GM12878 (cell line): ENCODE measurements around the gene MACROD2.

Source experiments
- CREB1 ChIP-seq: IDR thresholded peaks from 2 replicates; pipeline ENCODE4 v1.6.1; 2012; ENCODE audit warnings: low read depth, mild to moderate bottlenecking, inconsistent platforms
- NR2F1 ChIP-seq: fragments of 450-650 bp; conservative IDR thresholded peaks from 2 replicates; pipeline ENCODE4 v1.6.1; 2017; ENCODE audit warnings: mild to moderate bottlenecking
- NRF1 ChIP-seq: conservative IDR thresholded peaks from 2 replicates; pipeline ENCODE4 v1.6.1; 2011; ENCODE audit warnings: mild to moderate bottlenecking, low read depth, low read length, improper control_type of control experiment
- POLR2A ChIP-seq: IDR thresholded peaks from 2 replicates; pipeline ENCODE4 v1.6.1; 2011; ENCODE audit warnings: low read depth, mild to moderate bottlenecking, low read length
- POLR2AphosphoS2 ChIP-seq: IDR thresholded peaks from 2 replicates; pipeline ENCODE4 v1.6.1; 2011; ENCODE audit warnings: low read depth, mild to moderate bottlenecking, low read length, improper control_type of control experiment, moderate library complexity
- POLR2AphosphoS5 ChIP-seq: IDR thresholded peaks from 2 replicates; pipeline ENCODE4 v1.6.1; 2011; ENCODE audit warnings: mild to moderate bottlenecking, low read length, inconsistent platforms
- TBL1XR1 ChIP-seq: IDR thresholded peaks from 2 replicates; pipeline ENCODE4 v1.6.1; 2012; ENCODE audit warnings: low read depth, low read length, improper control_type of control experiment
- TF ChIP-seq, protein P1 (sequence below), 3 experiments: IDR thresholded peaks in 2 of 3; conservative IDR thresholded peaks in 1 of 3; 2 replicates each; pipeline ENCODE4 v1.5.1; 2011; ENCODE audit warnings: low read depth in 3 of 3, low read length in 3 of 3, mild to moderate bottlenecking in 3 of 3, control low read depth in 2 of 3, moderate library complexity in 2 of 3, inconsistent platforms in 1 of 3, mixed read lengths in 1 of 3; ENCODE audit not compliant: control insufficient read depth in 2 of 3, insufficient read depth in 1 of 3; ENCODE audit errors: extremely low read depth in 1 of 3
- TF ChIP-seq, protein P2 (sequence below): IDR thresholded peaks from 2 replicates; pipeline ENCODE4 v1.6.1; 2011; ENCODE audit warnings: mild to moderate bottlenecking, low read depth, low read length, moderate library complexity; ENCODE audit not compliant: insufficient replicate concordance
- TF ChIP-seq, protein P3 (sequence below): IDR thresholded peaks from 2 replicates; pipeline ENCODE4 v1.6.1; 2011; ENCODE audit warnings: low read depth, mild to moderate bottlenecking, low read length, moderate library complexity, borderline replicate concordance; ENCODE audit errors: extremely low read depth

DNA sequence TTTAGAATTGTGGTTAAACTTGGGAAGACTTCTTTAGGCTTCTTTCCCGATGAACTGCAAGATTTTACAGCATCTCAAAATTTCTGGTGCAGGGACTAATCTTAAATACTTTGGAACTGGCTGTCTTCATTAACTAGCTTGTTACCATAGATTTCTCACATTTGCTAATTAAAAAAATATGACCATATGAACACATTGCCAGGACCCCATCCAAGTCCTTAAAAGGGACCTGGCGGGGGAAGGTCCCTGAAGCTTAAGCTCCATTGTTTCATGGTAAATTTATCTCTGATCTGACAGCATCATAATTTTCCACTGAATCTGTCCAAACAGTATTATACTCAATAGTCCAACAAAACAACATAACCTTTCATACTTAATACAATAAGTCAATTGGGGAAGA lies 859.9 kb downstream of the MACROD2 start:
- TF ChIP-seq TBL1XR1 (no peak), POLR2AphosphoS5 (no peak), POLR2A (no peak), POLR2AphosphoS2 (no peak), NR2F1 (no peak), NRF1 (no peak), CREB1 (no peak)
- TF ChIP-seq, protein P1, sequence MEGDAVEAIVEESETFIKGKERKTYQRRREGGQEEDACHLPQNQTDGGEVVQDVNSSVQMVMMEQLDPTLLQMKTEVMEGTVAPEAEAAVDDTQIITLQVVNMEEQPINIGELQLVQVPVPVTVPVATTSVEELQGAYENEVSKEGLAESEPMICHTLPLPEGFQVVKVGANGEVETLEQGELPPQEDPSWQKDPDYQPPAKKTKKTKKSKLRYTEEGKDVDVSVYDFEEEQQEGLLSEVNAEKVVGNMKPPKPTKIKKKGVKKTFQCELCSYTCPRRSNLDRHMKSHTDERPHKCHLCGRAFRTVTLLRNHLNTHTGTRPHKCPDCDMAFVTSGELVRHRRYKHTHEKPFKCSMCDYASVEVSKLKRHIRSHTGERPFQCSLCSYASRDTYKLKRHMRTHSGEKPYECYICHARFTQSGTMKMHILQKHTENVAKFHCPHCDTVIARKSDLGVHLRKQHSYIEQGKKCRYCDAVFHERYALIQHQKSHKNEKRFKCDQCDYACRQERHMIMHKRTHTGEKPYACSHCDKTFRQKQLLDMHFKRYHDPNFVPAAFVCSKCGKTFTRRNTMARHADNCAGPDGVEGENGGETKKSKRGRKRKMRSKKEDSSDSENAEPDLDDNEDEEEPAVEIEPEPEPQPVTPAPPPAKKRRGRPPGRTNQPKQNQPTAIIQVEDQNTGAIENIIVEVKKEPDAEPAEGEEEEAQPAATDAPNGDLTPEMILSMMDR (IDR thresholded peaks at IDR 0.05 in 2 of 3, conservative IDR thresholded peaks at IDR 0.05 in 1 of 3; ENCODE audit: control insufficient read depth in 2 of 3, extremely low read depth in 1 of 3, insufficient read depth in 1 of 3, low read depth in 3 of 3, low read length in 3 of 3) = no peak
- TF ChIP-seq, protein P2, sequence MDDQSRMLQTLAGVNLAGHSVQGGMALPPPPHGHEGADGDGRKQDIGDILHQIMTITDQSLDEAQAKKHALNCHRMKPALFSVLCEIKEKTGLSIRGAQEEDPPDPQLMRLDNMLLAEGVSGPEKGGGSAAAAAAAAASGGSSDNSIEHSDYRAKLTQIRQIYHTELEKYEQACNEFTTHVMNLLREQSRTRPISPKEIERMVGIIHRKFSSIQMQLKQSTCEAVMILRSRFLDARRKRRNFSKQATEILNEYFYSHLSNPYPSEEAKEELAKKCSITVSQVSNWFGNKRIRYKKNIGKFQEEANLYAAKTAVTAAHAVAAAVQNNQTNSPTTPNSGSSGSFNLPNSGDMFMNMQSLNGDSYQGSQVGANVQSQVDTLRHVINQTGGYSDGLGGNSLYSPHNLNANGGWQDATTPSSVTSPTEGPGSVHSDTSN = no peak
- TF ChIP-seq, protein P3, sequence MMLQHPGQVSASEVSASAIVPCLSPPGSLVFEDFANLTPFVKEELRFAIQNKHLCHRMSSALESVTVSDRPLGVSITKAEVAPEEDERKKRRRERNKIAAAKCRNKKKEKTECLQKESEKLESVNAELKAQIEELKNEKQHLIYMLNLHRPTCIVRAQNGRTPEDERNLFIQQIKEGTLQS = no peak
